Measurements from ENCODE around the gene LCT. TPM values are rescaled to one million over a fixed set of nuclear protein-coding genes. Genes with fewer than 3 reads are reported as not detected.

Gene LCT
- total RNA-seq, 1 experiment from 2014 or later, result 0.82 TPM

- Mint-ChIP-seq H3K27me3 (ENCODE audit: insufficient read depth, unreplicated experiment) (no peaks in the 10 kb centered on the region), H3K4me1 (ENCODE audit: low read depth, unreplicated experiment) (peaks cover 11% of the 10 kb centered on the region), H3K27ac (ENCODE audit: unreplicated experiment) (no peak overlapping the region), H3K4me3 (ENCODE audit: unreplicated experiment) (no peak overlapping the region), H3K36me3 (ENCODE audit: insufficient read depth, unreplicated experiment) (peaks cover 6% of the 10 kb centered on the region), H3K9me3 (ENCODE audit: unreplicated experiment) (no peaks in the 10 kb centered on the region)
- no TSS peak for BruUV-seq (replicated peaks)
- CTCF ChIA-PET, result no interaction called here
- Histone ChIP-seq H3K36me3 (ENCODE audit: control insufficient read depth, insufficient read depth, low read length) (no peaks in the 10 kb centered on the region), H3K4me1 (peaks cover 15% of the 10 kb centered on the region), H3K9me3 (peaks cover 7% of the 10 kb centered on the region; the same call in 1 of the 2 replicates), H3K27me3 (replicated peaks; ENCODE audit: control insufficient read depth, insufficient read depth, low read length) (no peaks in the 10 kb centered on the region), H3K4me3 (ENCODE audit: low read depth, low read length) (no peak overlapping the region)
- DNase-seq, result no peak
- TF ChIP-seq CTCF (IDR thresholded peaks at IDR 0.05; ENCODE audit: insufficient read depth in 1 of 2, low read depth in 1 of 2, low read length in 1 of 2, severe bottlenecking in 1 of 2, unreplicated experiment in 1 of 2), result no peak
- intact Hi-C loops (cut with micrococcal nuclease; ENCODE audit: unreplicated experiment), result no loop called here
- POLR2A ChIA-PET, result no interaction called here
Measured at GRCh38 chr2:135825550-135826176, 11.3 kb downstream of the LCT start.

- Mint-ChIP-seq H3K27ac (ENCODE audit: unreplicated experiment) (no peak overlapping the region), H3K27me3 (ENCODE audit: insufficient read depth, unreplicated experiment) (no peaks in the 10 kb centered on the region), H3K4me3 (ENCODE audit: unreplicated experiment) (no peak overlapping the region), H3K9me3 (ENCODE audit: unreplicated experiment) (no peaks in the 10 kb centered on the region), H3K36me3 (ENCODE audit: insufficient read depth, unreplicated experiment) (peaks cover 6% of the 10 kb centered on the region), H3K4me1 (ENCODE audit: low read depth, unreplicated experiment) (peaks cover 7% of the 10 kb centered on the region)
- intact Hi-C loops (cut with micrococcal nuclease; ENCODE audit: unreplicated experiment), result no loop called here
- POLR2A ChIA-PET, result no interaction called here
- no TSS peak for BruUV-seq (replicated peaks)
- TF ChIP-seq CTCF (IDR thresholded peaks at IDR 0.05; ENCODE audit: insufficient read depth in 1 of 2, low read depth in 1 of 2, low read length in 1 of 2, severe bottlenecking in 1 of 2, unreplicated experiment in 1 of 2), result no peak
- H3K27me3 ChIP-seq (replicated peaks; ENCODE audit: control insufficient read depth, insufficient read depth, low read length), result no peaks in the 10 kb centered on the region
- no peak overlapping the region for H3K4me3 ChIP-seq (ENCODE audit: low read depth, low read length)
- CTCF ChIA-PET, result no interaction called here
- H3K36me3 ChIP-seq (ENCODE audit: control insufficient read depth, insufficient read depth, low read length), result no peaks in the 10 kb centered on the region
- H3K9me3 ChIP-seq, result peaks cover 7% of the 10 kb centered on the region; the same call in 1 of the 2 replicates
- H3K4me1 ChIP-seq, result peaks cover 10% of the 10 kb centered on the region
- no peak for DNase-seq
Measured at GRCh38 chr2:135825131-135825530, 11.9 kb downstream of the LCT start.

GRCh38 chr2:135822855-135823254 is 14.1 kb downstream of the LCT start:
- no peak overlapping the region for H3K27ac Mint-ChIP-seq (ENCODE audit: unreplicated experiment)

More at GRCh38 chr2:135822855-135823254, 14.1 kb downstream of the LCT start:
- CTCF ChIA-PET, result no interaction called here
- DNase-seq, result no peak
- Histone ChIP-seq H3K9me3 (peaks cover 7% of the 10 kb centered on the region; the same call in 1 of the 2 replicates), H3K27me3 (replicated peaks; ENCODE audit: control insufficient read depth, insufficient read depth, low read length) (no peaks in the 10 kb centered on the region), H3K4me1 (no peaks in the 10 kb centered on the region), H3K4me3 (ENCODE audit: low read depth, low read length) (no peak overlapping the region), H3K36me3 (ENCODE audit: control insufficient read depth, insufficient read depth, low read length) (no peaks in the 10 kb centered on the region)
- no peak for TF ChIP-seq CTCF (IDR thresholded peaks at IDR 0.05; ENCODE audit: insufficient read depth in 1 of 2, low read depth in 1 of 2, low read length in 1 of 2, severe bottlenecking in 1 of 2, unreplicated experiment in 1 of 2)
- no peaks in the 10 kb centered on the region for H3K27me3 Mint-ChIP-seq (ENCODE audit: insufficient read depth, unreplicated experiment)
- POLR2A ChIA-PET, result no interaction called here
- H3K9me3 Mint-ChIP-seq (ENCODE audit: unreplicated experiment), result no peaks in the 10 kb centered on the region
- intact Hi-C loops (cut with micrococcal nuclease; ENCODE audit: unreplicated experiment), result no loop called here
- H3K36me3 Mint-ChIP-seq (ENCODE audit: insufficient read depth, unreplicated experiment), result no peaks in the 10 kb centered on the region
- BruUV-seq (replicated peaks), result no TSS peak
- H3K4me1 Mint-ChIP-seq (ENCODE audit: low read depth, unreplicated experiment), result no peaks in the 10 kb centered on the region
- H3K4me3 Mint-ChIP-seq (ENCODE audit: unreplicated experiment), result no peak overlapping the region
